Upper lobe of left lung (tissue), 6 donors: ENCODE measurements around the gene AGAP1. TPM values are rescaled to one million over a fixed set of nuclear protein-coding genes. Genes with fewer than 3 reads are reported as not detected.

Experiments
- ATAC-seq, 2 donors: fragments of 200-7000 bp; cut with Tn5 transposase; one replicate each; pipeline ENCODE4 v1.9.1; 2022; ENCODE audit warnings: mild to moderate bottlenecking in 2 of 2, moderate library complexity in 2 of 2; ENCODE audit not compliant: low FRiP score in 2 of 2
- DNase-seq, 2 donors: peaks; one replicate each; pipeline ENCODE4 v3.0.0-alpha.2; 2019 to 2020
- H3K27ac ChIP-seq, 4 donors: fragments of 200-600 bp; sonication (generic); one replicate each; pipeline ENCODE4 v1.5.1; 2016 to 2019
- H3K27me3 ChIP-seq, 4 donors: fragments of 200-600 bp; sonication (generic); one replicate each; pipeline ENCODE4 v1.5.1; 2017 to 2019
- H3K36me3 ChIP-seq, 4 donors: fragments of 200-600 bp; sonication (generic); one replicate each; pipeline ENCODE4 v1.5.1; 2016 to 2019
- H3K4me1 ChIP-seq, 4 donors: fragments of 200-600 bp; sonication (generic); one replicate each; pipeline ENCODE4 v1.5.1; 2018 to 2019
- H3K4me3 ChIP-seq, 4 donors: fragments of 200-600 bp; sonication (generic); one replicate each; pipeline ENCODE4 v1.5.1; 2017 to 2019; ENCODE audit warnings: mild to moderate bottlenecking in 2 of 4, moderate library complexity in 1 of 4
- H3K9me3 ChIP-seq, 4 donors: fragments of 200-600 bp; sonication (generic); one replicate each; pipeline ENCODE4 v1.5.1; 2018 to 2019
- EP300 ChIP-seq, 4 donors: sonication (generic); formaldehyde crosslinking; IDR thresholded peaks; one replicate each; pipeline ENCODE4 v1.5.1; 2017; ENCODE audit warnings: antibody characterized with exemption in 4 of 4, control low read depth in 2 of 4
- POLR2A ChIP-seq, 4 donors: fragments of 450-650 bp; IDR thresholded peaks; one replicate each; pipeline ENCODE4 v1.5.1; 2016 to 2017; ENCODE audit warnings: antibody characterized with exemption in 4 of 4, mild to moderate bottlenecking in 2 of 4
- POLR2AphosphoS5 ChIP-seq, 2 donors: sonication (generic); formaldehyde crosslinking; IDR thresholded peaks; one replicate each; pipeline ENCODE4 v1.5.1; 2017; ENCODE audit warnings: antibody characterized with exemption in 2 of 2
- WGBS, 2 donors: methylation state at CpG; one replicate each; pipeline ENCODE4 v1.1.5; 2017 to 2018; 5-methylcytosine and 5-hydroxymethylcytosine counted together
- total RNA-seq, 6 donors: library from RNA; depleted of rRNA in 4 of 6; stranded (reverse); fragments of >200 nt in 4 of 6; gene quantifications; one replicate each; pipeline versions ENCODE4 v1.1.0 to v1.2.1, GENCODE V29; 2016 to 2021
- TF ChIP-seq, protein P1 (sequence below), 6 experiments: fragments of 450-650 bp in 4 of 6; fragments of 200-600 bp in 2 of 6; sonication (generic) in 2 of 6; IDR thresholded peaks; one replicate each; pipeline ENCODE4 v1.5.1; 2016 to 2019; ENCODE audit warnings: antibody characterized with exemption in 6 of 6
- donor health status: DM: no; HTN: no; CAD: no; lungs with moderate emphysema.
- donor health status: DM: no; HTN: yes; CAD: no; lungs with severe emphysema.

AGAP1 gene
- total RNA-seq, 6 donors from 2014 or later = 25.5 to 45.1 (median 30.7) TPM

DNA sequence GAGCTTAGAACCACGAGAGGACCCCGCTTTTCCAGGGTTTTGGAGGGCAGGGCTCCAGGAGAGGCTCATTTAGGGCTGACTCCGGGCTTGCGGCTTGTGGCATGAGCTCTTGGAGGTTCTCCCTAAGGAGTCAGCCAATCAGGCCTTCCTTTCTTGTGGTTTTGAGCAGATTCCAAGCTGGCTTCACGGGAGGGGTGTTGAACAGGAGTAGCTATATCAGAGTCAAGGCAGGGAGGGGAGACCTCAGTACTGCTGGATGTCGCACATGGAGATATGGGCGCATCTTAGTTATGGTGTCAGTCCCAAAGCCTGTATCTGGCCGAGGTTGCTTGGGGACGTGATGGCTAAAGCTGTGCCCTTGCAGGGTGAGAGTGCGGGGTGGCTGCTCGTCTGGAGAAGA is 98.6 kb downstream of the AGAP1 start:
- Histone ChIP-seq H3K9me3 (no peaks in the 10 kb centered on the region), H3K27me3 (no peaks in the 10 kb centered on the region), H3K4me1 (peaks cover 0 to 3% (median 0%) of the 10 kb centered on the region in 4 donors), H3K36me3 (no peaks in the 10 kb centered on the region), H3K27ac (no peak overlapping the region), H3K4me3 (no peak overlapping the region)
- ATAC-seq (no peak), DNase-seq (no peak)
- TF ChIP-seq EP300 (IDR thresholded peaks at IDR 0.05) = no peak
- no peak for TF ChIP-seq POLR2AphosphoS5 (IDR thresholded peaks at IDR 0.05)
- no peak for TF ChIP-seq POLR2A (IDR thresholded peaks at IDR 0.05)
- TF ChIP-seq, protein P1, sequence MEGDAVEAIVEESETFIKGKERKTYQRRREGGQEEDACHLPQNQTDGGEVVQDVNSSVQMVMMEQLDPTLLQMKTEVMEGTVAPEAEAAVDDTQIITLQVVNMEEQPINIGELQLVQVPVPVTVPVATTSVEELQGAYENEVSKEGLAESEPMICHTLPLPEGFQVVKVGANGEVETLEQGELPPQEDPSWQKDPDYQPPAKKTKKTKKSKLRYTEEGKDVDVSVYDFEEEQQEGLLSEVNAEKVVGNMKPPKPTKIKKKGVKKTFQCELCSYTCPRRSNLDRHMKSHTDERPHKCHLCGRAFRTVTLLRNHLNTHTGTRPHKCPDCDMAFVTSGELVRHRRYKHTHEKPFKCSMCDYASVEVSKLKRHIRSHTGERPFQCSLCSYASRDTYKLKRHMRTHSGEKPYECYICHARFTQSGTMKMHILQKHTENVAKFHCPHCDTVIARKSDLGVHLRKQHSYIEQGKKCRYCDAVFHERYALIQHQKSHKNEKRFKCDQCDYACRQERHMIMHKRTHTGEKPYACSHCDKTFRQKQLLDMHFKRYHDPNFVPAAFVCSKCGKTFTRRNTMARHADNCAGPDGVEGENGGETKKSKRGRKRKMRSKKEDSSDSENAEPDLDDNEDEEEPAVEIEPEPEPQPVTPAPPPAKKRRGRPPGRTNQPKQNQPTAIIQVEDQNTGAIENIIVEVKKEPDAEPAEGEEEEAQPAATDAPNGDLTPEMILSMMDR (IDR thresholded peaks at IDR 0.05) = no peak
- 87 to 92% methylated on average over 8 to 11 of the region's 11 CpGs for WGBS, 2 donors

DNA sequence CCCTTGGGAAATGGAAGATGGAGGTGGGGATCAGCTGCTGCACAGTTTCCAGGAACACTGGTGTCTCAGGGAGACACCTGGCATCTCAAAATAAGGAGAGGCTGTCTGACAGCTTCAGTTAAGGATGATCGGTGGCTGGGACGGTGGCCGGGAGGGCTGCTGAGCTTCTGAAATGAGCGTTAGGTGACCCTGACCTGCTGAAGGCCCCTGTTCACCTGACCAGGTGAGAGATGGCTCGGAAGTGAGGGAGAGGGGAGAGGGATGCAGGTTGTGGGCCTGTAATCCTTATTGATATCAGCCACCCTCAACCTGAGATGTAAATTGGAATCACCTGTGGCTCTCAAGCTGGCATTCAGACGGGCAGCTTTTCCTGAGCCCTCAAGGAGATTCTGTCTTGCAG is 99.0 kb downstream of the AGAP1 start:
- no peaks in the 10 kb centered on the region for H3K36me3 ChIP-seq
- H3K4me1 ChIP-seq = peaks cover 0 to 3% (median 0%) of the 10 kb centered on the region in 4 donors
- H3K27ac ChIP-seq = no peak overlapping the region
- H3K4me3 ChIP-seq = no peak overlapping the region
- 76 to 91% methylated on average over 6 of the region's 6 CpGs for WGBS, 2 donors
- no peaks in the 10 kb centered on the region for H3K27me3 ChIP-seq
- DNase-seq (no peak), ATAC-seq (no peak)
- TF ChIP-seq POLR2A (IDR thresholded peaks at IDR 0.05) (no peak), POLR2AphosphoS5 (IDR thresholded peaks at IDR 0.05) (no peak)
- TF ChIP-seq, protein P1 (IDR thresholded peaks at IDR 0.05) = no peak
- no peaks in the 10 kb centered on the region for H3K9me3 ChIP-seq

DNA sequence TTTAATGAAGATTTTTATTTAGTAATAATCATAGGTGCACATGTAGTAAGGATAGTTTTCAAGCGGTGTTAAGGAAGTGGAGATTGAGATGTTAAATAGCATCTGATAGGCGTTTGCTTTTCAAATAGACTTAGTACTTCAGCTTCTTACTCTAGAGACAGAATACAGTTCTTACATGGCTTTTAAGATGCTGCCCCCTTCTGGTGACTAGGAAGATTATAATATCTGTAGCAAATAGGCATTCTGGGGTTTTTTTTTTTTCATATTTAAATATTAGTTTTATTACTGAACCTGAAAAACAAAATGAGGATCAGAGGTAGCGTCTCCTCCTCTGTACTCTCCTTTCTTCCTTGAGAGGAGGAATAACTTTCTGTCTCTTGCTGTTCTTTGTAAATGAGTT is 100.2 kb downstream of the AGAP1 start:
- H3K36me3 ChIP-seq = no peaks in the 10 kb centered on the region
- WGBS, 2 donors = 6% methylated on average over 3 of the region's 3 CpGs
- H3K9me3 ChIP-seq = no peaks in the 10 kb centered on the region
- TF ChIP-seq POLR2AphosphoS5 (IDR thresholded peaks at IDR 0.05) = no peak
- TF ChIP-seq, protein P1 (IDR thresholded peaks at IDR 0.05) = peak; percentile 23 to 57 (median 44)
- no peaks in the 10 kb centered on the region for H3K27me3 ChIP-seq
- H3K4me3 ChIP-seq = no peak overlapping the region
- H3K27ac ChIP-seq = no peak overlapping the region
- peaks cover 0 to 3% (median 0%) of the 10 kb centered on the region in 4 donors for H3K4me1 ChIP-seq
- DNase-seq = no peak
- ATAC-seq = peak in 1 of 2 donors; percentile 72

DNA sequence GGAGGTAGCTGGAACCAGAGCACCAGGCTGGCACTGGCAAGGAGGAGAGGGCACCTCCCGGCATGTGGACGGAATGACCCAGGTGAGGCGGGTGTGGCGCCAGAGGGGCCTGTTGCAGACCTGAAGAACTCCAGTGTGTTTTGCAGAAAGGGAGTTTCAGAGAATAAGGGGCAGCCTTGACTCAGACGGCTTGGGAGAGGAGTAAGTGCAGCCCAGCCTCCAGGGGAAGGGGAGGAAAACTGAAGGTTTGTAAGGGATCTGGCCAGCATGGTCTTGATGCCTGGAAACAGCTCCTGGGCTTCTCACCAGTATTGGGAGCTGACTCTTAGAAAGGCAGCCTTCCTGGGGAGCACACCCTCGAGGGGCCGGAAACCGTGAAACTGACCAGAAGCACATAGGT is 101.1 kb downstream of the AGAP1 start:
- Histone ChIP-seq H3K4me3 (no peak overlapping the region), H3K36me3 (no peaks in the 10 kb centered on the region), H3K4me1 (peaks cover 0 to 3% (median 0%) of the 10 kb centered on the region in 4 donors), H3K9me3 (no peaks in the 10 kb centered on the region), H3K27ac (no peak overlapping the region), H3K27me3 (no peaks in the 10 kb centered on the region)
- 63 to 72% methylated on average over 8 of the region's 8 CpGs for WGBS, 2 donors
- TF ChIP-seq EP300 (IDR thresholded peaks at IDR 0.05) (no peak), POLR2AphosphoS5 (IDR thresholded peaks at IDR 0.05) (no peak), POLR2A (IDR thresholded peaks at IDR 0.05) (no peak)
- TF ChIP-seq, protein P1 (IDR thresholded peaks at IDR 0.05) = no peak
- DNase-seq (no peak), ATAC-seq (no peak)

DNA sequence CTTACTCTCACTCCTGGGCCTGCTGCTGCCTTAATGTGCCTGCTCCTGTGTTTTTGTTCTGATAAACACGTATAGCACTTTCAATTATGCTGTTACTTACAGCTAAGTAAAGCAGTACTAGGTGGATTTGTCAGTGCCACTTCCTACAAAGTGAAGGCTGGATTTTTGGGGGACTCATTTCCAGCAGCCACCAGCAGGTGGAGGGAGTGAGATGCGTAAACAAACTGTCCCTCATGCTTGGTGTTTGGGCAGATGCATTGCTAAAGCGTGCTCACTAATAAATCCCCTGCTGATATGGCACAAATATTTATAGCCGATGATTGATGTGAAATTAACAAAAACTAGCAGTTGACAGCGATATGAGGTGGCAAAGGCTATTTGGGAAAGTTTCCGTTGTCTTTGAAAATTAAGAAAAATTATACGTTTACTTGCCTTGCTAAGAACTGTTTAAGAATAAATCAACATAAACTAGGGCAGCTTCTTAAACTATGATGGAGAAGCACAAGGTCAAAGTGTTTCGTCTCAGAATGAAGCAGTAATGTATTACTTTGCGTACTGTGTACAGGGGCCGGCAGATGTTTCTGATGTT is 101.7 kb downstream of the AGAP1 start:
- WGBS, 2 donors = 45 to 50% methylated on average over 10 of the region's 10 CpGs
- H3K9me3 ChIP-seq = no peaks in the 10 kb centered on the region
- TF ChIP-seq, protein P1 (IDR thresholded peaks at IDR 0.05) = peak; percentile 71 to 83 (median 82)
- no peak for TF ChIP-seq POLR2A (IDR thresholded peaks at IDR 0.05)
- H3K4me3 ChIP-seq = no peak overlapping the region
- H3K4me1 ChIP-seq = peaks cover 0 to 3% (median 0%) of the 10 kb centered on the region in 4 donors
- H3K36me3 ChIP-seq = no peaks in the 10 kb centered on the region
- DNase-seq = peak in 1 of 2 donors; percentile 45
- no peaks in the 10 kb centered on the region for H3K27me3 ChIP-seq
- ATAC-seq = peak in 1 of 2 donors; percentile 81
- H3K27ac ChIP-seq = no peak overlapping the region
